ENCODE results near the gene SLC25A51. TPM values are rescaled to one million over a fixed set of nuclear protein-coding genes. Genes with fewer than 3 reads are reported as not detected.

SLC25A51 gene
- polyA plus RNA-seq, 1 donor (not counting 4 experiments of a cell fraction or from before 2014, with no cell fraction given) = 22.2 TPM

GRCh38 chr9:37936376-37936775, 32.4 kb upstream of the SLC25A51 start:
- TF ChIP-seq EZH2 (IDR thresholded peaks at IDR 0.05; ENCODE audit: low read length) = no peak
- no peak for TF ChIP-seq CTCF (optimal IDR thresholded peaks at IDR 0.05 in 1 of 3, IDR thresholded peaks at IDR 0.05 in 1 of 3, conservative IDR thresholded peaks at IDR 0.05 in 1 of 3; ENCODE audit: extremely low read depth in 1 of 3, insufficient read depth in 2 of 3, low read length in 3 of 3)
- Histone ChIP-seq H3K4me2 (ENCODE audit: control insufficient read depth, extremely low read depth, insufficient read depth, low read depth, low read length) (peak overlapping the region; percentile 64), H3K4me1 (ENCODE audit: control insufficient read depth, extremely low read depth, insufficient read depth, low read length) (peaks cover 32% of the 10 kb centered on the region), H3K27ac (ENCODE audit: control insufficient read depth, insufficient read depth, low read length) (peak overlapping the region; percentile 58), H3K9me3 (ENCODE audit: control insufficient read depth, low read depth, low read length) (no peaks in the 10 kb centered on the region), H3K27me3 (ENCODE audit: control insufficient read depth, extremely low read depth, insufficient read depth, low read length) (no peaks in the 10 kb centered on the region), H3K4me3 (ENCODE audit: control insufficient read depth in 2 of 3, extremely low read depth in 1 of 3, insufficient read depth in 2 of 3, low read depth in 1 of 3, low read length in 3 of 3) (no peak overlapping the region), H2AFZ (ENCODE audit: control insufficient read depth, low read length) (no peak overlapping the region), H3K9ac (ENCODE audit: control insufficient read depth, extremely low read depth, insufficient read depth, low read length) (no peak overlapping the region), H4K20me1 (ENCODE audit: control insufficient read depth, extremely low read depth, insufficient read depth, low read length) (no peaks in the 10 kb centered on the region), H3K36me3 (ENCODE audit: control insufficient read depth in 2 of 2, extremely low read depth in 1 of 2, insufficient read depth in 2 of 2, low read length in 2 of 2) (peaks cover 16 to 18% of the 10 kb centered on the region in 2 experiments), H3K9me1 (ENCODE audit: control insufficient read depth, extremely low read depth, insufficient read depth, low read length) (peaks cover 6% of the 10 kb centered on the region), H3K79me2 (ENCODE audit: control insufficient read depth, insufficient read depth, low read length) (peaks cover 9% of the 10 kb centered on the region)
- FAIRE-seq = no peak
- dilution Hi-C loops (cut with MboI; ENCODE audit: extremely low pct_ligation_motif_present, low sequenced_read_pairs) = no loop called here
- no peak for DNase-seq (ENCODE audit: low read depth, low spot score)

- Histone ChIP-seq H3K36me3 (ENCODE audit: control insufficient read depth in 2 of 2, extremely low read depth in 1 of 2, insufficient read depth in 2 of 2, low read length in 2 of 2) (peaks cover 14 to 18% of the 10 kb centered on the region in 2 experiments), H3K79me2 (ENCODE audit: control insufficient read depth, insufficient read depth, low read length) (peaks cover 9% of the 10 kb centered on the region), H3K4me2 (ENCODE audit: control insufficient read depth, extremely low read depth, insufficient read depth, low read depth, low read length) (no peak overlapping the region), H2AFZ (ENCODE audit: control insufficient read depth, low read length) (no peak overlapping the region), H3K4me1 (ENCODE audit: control insufficient read depth, extremely low read depth, insufficient read depth, low read length) (peaks cover 32% of the 10 kb centered on the region), H3K27me3 (ENCODE audit: control insufficient read depth, extremely low read depth, insufficient read depth, low read length) (no peaks in the 10 kb centered on the region), H4K20me1 (ENCODE audit: control insufficient read depth, extremely low read depth, insufficient read depth, low read length) (no peaks in the 10 kb centered on the region), H3K4me3 (ENCODE audit: control insufficient read depth in 2 of 3, extremely low read depth in 1 of 3, insufficient read depth in 2 of 3, low read depth in 1 of 3, low read length in 3 of 3) (no peak overlapping the region), H3K27ac (ENCODE audit: control insufficient read depth, insufficient read depth, low read length) (no peak overlapping the region), H3K9ac (ENCODE audit: control insufficient read depth, extremely low read depth, insufficient read depth, low read length) (no peak overlapping the region), H3K9me3 (ENCODE audit: control insufficient read depth, low read depth, low read length) (no peaks in the 10 kb centered on the region), H3K9me1 (ENCODE audit: control insufficient read depth, extremely low read depth, insufficient read depth, low read length) (peaks cover 6% of the 10 kb centered on the region)
- dilution Hi-C loops (cut with MboI; ENCODE audit: extremely low pct_ligation_motif_present, low sequenced_read_pairs) = no loop called here
- TF ChIP-seq EZH2 (IDR thresholded peaks at IDR 0.05; ENCODE audit: low read length) (no peak), CTCF (optimal IDR thresholded peaks at IDR 0.05 in 1 of 3, IDR thresholded peaks at IDR 0.05 in 1 of 3, conservative IDR thresholded peaks at IDR 0.05 in 1 of 3; ENCODE audit: extremely low read depth in 1 of 3, insufficient read depth in 2 of 3, low read length in 3 of 3) (no peak)
- DNase-seq (ENCODE audit: low read depth, low spot score) = no peak
- FAIRE-seq = no peak
These were observed 31.2 kb upstream of the SLC25A51 start for GRCh38 chr9:37935096-37935495.

Data from keratinocyte (primary cell).